Testis (tissue), 2 donors: ENCODE results near the gene ABHD12.

Source experiments
- CTCF ChIP-seq, 3 experiments: fragments of 450-650 bp in 2 of 3; fragments of 200-600 bp in 1 of 3; sonication (generic) in 1 of 3; IDR thresholded peaks; one replicate each; pipeline ENCODE4 v1.5.1; 2016 to 2019; ENCODE audit warnings: antibody characterized with exemption in 3 of 3, mild to moderate bottlenecking in 2 of 3, moderate library complexity in 1 of 3
- POLR2A ChIP-seq: fragments of 450-650 bp; IDR thresholded peaks from one replicate; pipeline ENCODE4 v1.6.1; 2017; ENCODE audit warnings: antibody characterized with exemption, mild to moderate bottlenecking, moderate library complexity

GRCh38 chr20:25283221-25283951 is 107.2 kb downstream of the ABHD12 start:
- TF ChIP-seq CTCF (IDR thresholded peaks at IDR 0.05) (no peak), POLR2A (no peak)
